AG04449 (cell line): Measurements from ENCODE around the gene RTN1.

Source experiments
- CTCF ChIA-PET: fragments of 350-600 bp; formaldehyde crosslinking; extraction: SDS; loops from one replicate; lab custom pipeline; 2021; ENCODE audit warnings: antibody characterized with exemption; lab: Yijun Ruan, JAX
- POLR2A ChIA-PET: fragments of 400-600, 350-600 bp; formaldehyde crosslinking; extraction: SDS; loops from one replicate; lab custom pipeline; 2020; ENCODE audit warnings: antibody characterized with exemption, inconsistent platforms; lab: Yijun Ruan, JAX
- DNase-seq: peaks from one replicate; pipeline ENCODE4 v3.0.0-alpha.2; 2010; ENCODE audit warnings: low read depth, low spot score
- H3K4me3 ChIP-seq: 2 replicates; pipeline ENCODE4 v1.5.1; 2011; ENCODE audit warnings: low read depth, mild to moderate bottlenecking, control low read depth, low read length
- TF ChIP-seq, protein P1 (sequence below): IDR thresholded peaks from one replicate; pipeline ENCODE4 v1.5.1; 2011; ENCODE audit warnings: mild to moderate bottlenecking, moderate library complexity, low read length, control low read depth, inconsistent platforms; ENCODE audit not compliant: insufficient read depth; ENCODE audit errors: missing control alignments

The RTN1 gene

DNA sequence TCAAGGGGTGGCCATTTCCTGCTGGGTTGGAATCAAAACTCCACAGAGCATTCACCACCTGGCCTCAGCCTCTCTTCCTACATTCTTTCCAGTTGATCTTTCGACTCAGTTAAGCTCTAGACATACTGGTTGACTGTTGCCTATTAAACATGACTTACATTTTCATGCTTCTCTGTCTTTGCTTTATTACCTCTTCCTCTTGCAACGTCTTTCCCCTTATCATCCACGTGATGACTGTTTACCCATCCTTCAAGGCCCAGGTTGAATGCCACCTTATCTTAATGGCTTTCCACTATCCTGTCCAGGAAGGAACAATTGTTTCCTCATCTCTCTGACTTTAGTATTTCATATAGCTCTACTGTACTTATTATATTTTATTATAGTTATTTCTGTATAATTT lies 269.5 kb downstream of the RTN1 start:
- TF ChIP-seq, protein P1, sequence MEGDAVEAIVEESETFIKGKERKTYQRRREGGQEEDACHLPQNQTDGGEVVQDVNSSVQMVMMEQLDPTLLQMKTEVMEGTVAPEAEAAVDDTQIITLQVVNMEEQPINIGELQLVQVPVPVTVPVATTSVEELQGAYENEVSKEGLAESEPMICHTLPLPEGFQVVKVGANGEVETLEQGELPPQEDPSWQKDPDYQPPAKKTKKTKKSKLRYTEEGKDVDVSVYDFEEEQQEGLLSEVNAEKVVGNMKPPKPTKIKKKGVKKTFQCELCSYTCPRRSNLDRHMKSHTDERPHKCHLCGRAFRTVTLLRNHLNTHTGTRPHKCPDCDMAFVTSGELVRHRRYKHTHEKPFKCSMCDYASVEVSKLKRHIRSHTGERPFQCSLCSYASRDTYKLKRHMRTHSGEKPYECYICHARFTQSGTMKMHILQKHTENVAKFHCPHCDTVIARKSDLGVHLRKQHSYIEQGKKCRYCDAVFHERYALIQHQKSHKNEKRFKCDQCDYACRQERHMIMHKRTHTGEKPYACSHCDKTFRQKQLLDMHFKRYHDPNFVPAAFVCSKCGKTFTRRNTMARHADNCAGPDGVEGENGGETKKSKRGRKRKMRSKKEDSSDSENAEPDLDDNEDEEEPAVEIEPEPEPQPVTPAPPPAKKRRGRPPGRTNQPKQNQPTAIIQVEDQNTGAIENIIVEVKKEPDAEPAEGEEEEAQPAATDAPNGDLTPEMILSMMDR: no peak
- no peak for DNase-seq
- ChIA-PET POLR2A (no interaction called here), CTCF (no interaction called here)
- H3K4me3 ChIP-seq: no peak overlapping the region

GRCh38 chr14:59600211-59600945 lies 270.2 kb downstream of the RTN1 start:
- DNase-seq: no peak
- no peak overlapping the region for H3K4me3 ChIP-seq
- ChIA-PET POLR2A (no interaction called here), CTCF (no interaction called here)
- TF ChIP-seq, protein P1: no peak

DNA sequence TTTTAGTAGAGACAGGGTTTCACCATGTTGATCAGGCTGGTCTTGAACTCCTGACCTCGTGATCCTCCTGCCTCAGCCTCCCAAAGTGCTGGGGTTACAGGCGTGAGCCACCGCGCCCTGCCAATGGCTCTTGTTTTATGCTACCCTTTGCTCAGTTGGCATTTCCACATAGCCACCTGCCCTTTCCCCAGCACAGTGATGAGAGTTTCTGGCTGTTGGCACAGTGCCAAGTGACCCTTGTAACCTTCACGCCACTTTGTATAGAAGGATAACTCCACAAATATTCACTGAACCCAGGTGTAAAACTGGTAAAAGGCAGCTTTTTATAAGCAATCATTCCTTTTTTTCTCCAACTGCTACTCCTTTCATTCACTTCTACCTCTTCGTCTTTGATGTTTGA lies 275.5 kb downstream of the RTN1 start:
- no peak for DNase-seq
- ChIA-PET POLR2A (no interaction called here), CTCF (no interaction called here)
- no peak overlapping the region for H3K4me3 ChIP-seq
- TF ChIP-seq, protein P1: no peak

- ChIA-PET CTCF (no interaction called here), POLR2A (no interaction called here)
- TF ChIP-seq, protein P1: no peak
- no peak overlapping the region for H3K4me3 ChIP-seq
- DNase-seq: no peak
Observed at GRCh38 chr14:59591641-59592370, 278.8 kb downstream of the RTN1 start.

GRCh38 chr14:59588101-59588500 lies 282.5 kb downstream of the RTN1 start:
- H3K4me3 ChIP-seq: no peak overlapping the region
- DNase-seq: no peak
- ChIA-PET CTCF (no interaction called here), POLR2A (no interaction called here)
- TF ChIP-seq, protein P1: no peak

DNA sequence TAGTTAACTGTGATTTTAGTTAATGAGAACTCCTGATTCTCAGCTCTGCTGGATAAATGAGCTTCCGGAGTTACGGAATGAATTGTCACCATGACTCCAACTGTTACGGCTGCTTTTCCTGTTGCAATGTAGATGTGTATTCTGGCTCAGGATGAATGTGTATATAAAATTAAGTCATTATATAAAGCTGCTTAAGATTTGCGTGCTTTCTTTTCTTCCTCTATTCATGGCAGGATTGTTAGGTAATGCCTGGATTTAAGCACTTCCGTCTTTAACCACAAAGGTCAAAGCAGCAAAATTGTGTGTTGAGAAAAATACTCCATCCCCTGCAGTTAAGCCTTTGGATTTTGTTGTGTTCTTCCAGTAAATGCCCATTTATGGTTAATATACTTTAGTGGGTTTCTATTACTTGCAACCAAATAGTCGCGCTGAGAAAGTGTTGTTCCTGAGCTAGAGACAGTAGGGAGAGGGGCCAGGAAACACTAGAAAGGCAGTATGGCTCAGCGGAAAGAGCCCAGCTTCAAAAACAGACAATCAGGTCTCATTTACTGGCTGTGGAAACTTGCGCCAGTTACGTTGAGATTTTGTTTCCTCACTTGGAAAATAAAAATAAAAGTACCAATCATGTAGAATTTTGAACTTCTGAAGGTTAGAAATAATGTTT lies 284.6 kb downstream of the RTN1 start:
- no peak overlapping the region for H3K4me3 ChIP-seq
- ChIA-PET POLR2A (no interaction called here), CTCF (no interaction called here)
- TF ChIP-seq, protein P1: no peak
- no peak for DNase-seq
